Ishikawa (cell line): ENCODE measurements around the gene ZNF555.
A peak's percentile ranks its signal among the peaks of the same experiment; 100 is the strongest.

Experiments used
- CEBPB ChIP-seq: IDR thresholded peaks from 2 replicates; pipeline ENCODE4 v1.6.1; 2012
- CREB1 ChIP-seq: IDR thresholded peaks from 2 replicates; pipeline ENCODE4 v1.6.1; 2012; ENCODE audit warnings: low read depth
- EGR1 ChIP-seq: IDR thresholded peaks from 2 replicates; pipeline ENCODE4 v1.6.1; 2012
- EP300 ChIP-seq: IDR thresholded peaks from 2 replicates; pipeline ENCODE4 v1.6.1; 2012; ENCODE audit warnings: borderline replicate concordance
- FOXM1 ChIP-seq: IDR thresholded peaks from 2 replicates; pipeline ENCODE4 v1.6.1; 2012; ENCODE audit warnings: low read depth, borderline replicate concordance
- MAX ChIP-seq: IDR thresholded peaks from 2 replicates; pipeline ENCODE4 v1.6.1; 2012
- NFIC ChIP-seq: IDR thresholded peaks from 2 replicates; pipeline ENCODE4 v1.6.1; 2012
- RAD21 ChIP-seq: IDR thresholded peaks from 2 replicates; pipeline ENCODE4 v1.6.1; 2012; ENCODE audit warnings: low read depth
- REST ChIP-seq: IDR thresholded peaks from 2 replicates; pipeline ENCODE4 v1.6.1; 2012; ENCODE audit warnings: low read depth, mild to moderate bottlenecking
- TAF1 ChIP-seq: IDR thresholded peaks from 2 replicates; pipeline ENCODE4 v1.6.1; 2012; ENCODE audit warnings: low read depth, mild to moderate bottlenecking
- TCF12 ChIP-seq: IDR thresholded peaks from 2 replicates; pipeline ENCODE4 v1.6.1; 2012; ENCODE audit warnings: low read depth
- TEAD4 ChIP-seq: IDR thresholded peaks from 2 replicates; pipeline ENCODE4 v1.6.1; 2012
- USF1 ChIP-seq: IDR thresholded peaks from 2 replicates; pipeline ENCODE4 v1.6.1; 2012
- ZBTB7A ChIP-seq: IDR thresholded peaks from 2 replicates; pipeline ENCODE4 v1.6.1; 2012; ENCODE audit warnings: low read depth

ZNF555 gene

GRCh38 chr19:2834294-2834871 lies 6.9 kb upstream of the ZNF555 start:
- TF ChIP-seq ZBTB7A: no peak
- TF ChIP-seq REST: no peak
- no peak for TF ChIP-seq EP300
- no peak for TF ChIP-seq FOXM1
- TF ChIP-seq USF1: 0 out of 2 replicates have a peak, but pooled peaks have one; percentile 16
- 0 out of 2 replicates have a peak, but pooled peaks have one; percentile 17 for TF ChIP-seq TCF12

GRCh38 chr19:2837430-2837829 lies 3.8 kb upstream of the ZNF555 start:
- TF ChIP-seq FOXM1 (no peak), CREB1 (no peak), CEBPB (no peak), REST (no peak), TCF12 (no peak), NFIC (no peak), ZBTB7A (no peak), EP300 (no peak), TEAD4 (no peak), MAX (no peak), EGR1 (no peak), TAF1 (no peak), USF1 (no peak)

GRCh38 chr19:2841855-2842574 lies 740 bp downstream of the ZNF555 start:
- TF ChIP-seq TAF1 (no peak), ZBTB7A (no peak)

- TF ChIP-seq TAF1 (no peak), EP300 (no peak), TEAD4 (no peak), RAD21 (no peak), ZBTB7A (no peak), FOXM1 (no peak), MAX (no peak), TCF12 (no peak), CEBPB (no peak), CREB1 (no peak), USF1 (no peak), REST (no peak), NFIC (no peak), EGR1 (no peak)
These were observed 3.8 kb downstream of the ZNF555 start for GRCh38 chr19:2845107-2845506.
